ENCODE measurements around the gene EEF1AKMT1. TPM values are rescaled to one million over a fixed set of nuclear protein-coding genes. Genes with fewer than 3 reads are reported as not detected.

The EEF1AKMT1 gene
- total and polyA plus RNA-seq, 7 donors: 5.8 to 17.8 (median 10.0) TPM

- 84 to 85% methylated on average over 4 of the region's 4 CpGs for WGBS, 2 donors
- no peak for TF ChIP-seq POLR2A (IDR thresholded peaks at IDR 0.05)
- TF ChIP-seq CTCF (IDR thresholded peaks at IDR 0.05): no peak
- TF ChIP-seq EP300 (IDR thresholded peaks at IDR 0.05): no peak
- TF ChIP-seq POLR2AphosphoS5 (IDR thresholded peaks at IDR 0.05): no peak
- no peak for DNase-seq
- Histone ChIP-seq H3K27me3 (no peaks in the 10 kb centered on the region), H3K4me1 (peaks cover 0 to 4% (median 0%) of the 10 kb centered on the region in 4 donors), H3K9me3 (no peaks in the 10 kb centered on the region), H3K36me3 (peaks cover 0 to 56% (median 7%) of the 10 kb centered on the region in 4 donors), H3K4me3 (no peak overlapping the region), H3K27ac (no peak overlapping the region)
- intact Hi-C loops (cut with DNase I): no loop called here
Measured at GRCh38 chr13:20798027-20798426, 24.3 kb upstream of the EEF1AKMT1 start.

DNA sequence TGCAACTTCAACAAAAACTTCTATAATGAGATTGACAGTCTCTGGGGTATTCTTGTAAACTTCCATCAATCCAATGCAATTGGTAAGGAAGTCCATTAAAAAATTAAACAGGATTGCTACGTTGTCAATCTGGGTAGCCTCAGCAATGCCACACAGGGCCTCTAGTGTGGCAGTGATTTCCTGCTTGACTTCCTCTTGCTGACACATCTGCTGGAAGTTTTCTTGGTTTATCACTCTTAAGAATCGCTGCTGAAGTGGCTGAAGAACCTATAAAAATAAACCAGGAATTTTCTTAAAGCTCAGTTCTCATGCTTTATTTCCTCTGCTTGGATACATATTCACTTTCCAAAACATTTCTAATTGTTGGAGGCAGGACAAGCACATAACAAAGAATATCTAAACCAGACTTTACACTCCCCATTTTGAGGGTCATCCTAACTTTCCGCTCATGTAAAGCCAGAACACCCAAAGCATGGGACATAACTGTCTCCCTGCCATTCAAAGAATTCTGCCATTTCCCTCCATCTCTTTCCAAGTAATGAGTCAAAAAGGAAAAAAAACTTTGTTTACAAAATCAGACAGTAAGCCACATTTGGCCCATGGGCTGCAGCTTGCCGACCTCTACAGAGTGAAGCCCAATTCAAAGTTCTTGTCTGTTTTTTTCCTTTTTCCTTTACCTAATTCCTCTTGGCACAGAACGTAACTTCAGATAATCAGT is 23.2 kb upstream of the EEF1AKMT1 start:
- Histone ChIP-seq H3K36me3 (peaks cover 0 to 56% (median 7%) of the 10 kb centered on the region in 4 donors), H3K27me3 (no peaks in the 10 kb centered on the region), H3K9me3 (no peaks in the 10 kb centered on the region), H3K4me3 (no peak overlapping the region), H3K4me1 (peaks cover 0 to 4% (median 0%) of the 10 kb centered on the region in 4 donors), H3K27ac (no peak overlapping the region)
- no peak for DNase-seq
- intact Hi-C loops (cut with DNase I): no loop called here
- TF ChIP-seq EP300 (IDR thresholded peaks at IDR 0.05): no peak
- TF ChIP-seq CTCF (IDR thresholded peaks at IDR 0.05): no peak
- no peak for TF ChIP-seq POLR2AphosphoS5 (IDR thresholded peaks at IDR 0.05)
- no peak for TF ChIP-seq POLR2A (IDR thresholded peaks at IDR 0.05)
- WGBS, 2 donors: 60 to 78% methylated on average over 5 of the region's 5 CpGs

- 93 to 98% methylated on average over 7 of the region's 7 CpGs for WGBS, 2 donors
- TF ChIP-seq POLR2AphosphoS5 (IDR thresholded peaks at IDR 0.05) (no peak), EP300 (IDR thresholded peaks at IDR 0.05) (no peak), CTCF (IDR thresholded peaks at IDR 0.05) (no peak), POLR2A (IDR thresholded peaks at IDR 0.05) (no peak)
- H3K27me3 ChIP-seq: no peaks in the 10 kb centered on the region
- H3K27ac ChIP-seq: no peak overlapping the region
- H3K4me3 ChIP-seq: no peak overlapping the region
- DNase-seq: no peak
- H3K9me3 ChIP-seq: no peaks in the 10 kb centered on the region
- intact Hi-C loops (cut with DNase I): no loop called here
- H3K36me3 ChIP-seq: peaks cover 0 to 56% (median 8%) of the 10 kb centered on the region in 4 donors
- no peaks in the 10 kb centered on the region for H3K4me1 ChIP-seq
Measured at GRCh38 chr13:20789665-20790064, 15.9 kb upstream of the EEF1AKMT1 start.

GRCh38 chr13:20788312-20788711 is 14.6 kb upstream of the EEF1AKMT1 start:
- no peak overlapping the region for H3K27ac ChIP-seq
- no peak overlapping the region for H3K4me3 ChIP-seq
- DNase-seq: no peak
- peaks cover 0 to 56% (median 6%) of the 10 kb centered on the region in 4 donors for H3K36me3 ChIP-seq
- no peaks in the 10 kb centered on the region for H3K9me3 ChIP-seq
- TF ChIP-seq EP300 (IDR thresholded peaks at IDR 0.05) (no peak), CTCF (IDR thresholded peaks at IDR 0.05) (no peak), POLR2A (IDR thresholded peaks at IDR 0.05) (no peak), POLR2AphosphoS5 (IDR thresholded peaks at IDR 0.05) (no peak)
- H3K4me1 ChIP-seq: no peaks in the 10 kb centered on the region
- H3K27me3 ChIP-seq: no peaks in the 10 kb centered on the region
- intact Hi-C loops (cut with DNase I): no loop called here
- 97 to 100% methylated on average over 1 of the region's 1 CpG for WGBS, 2 donors

Measured in sigmoid colon (tissue), 7 donors.